Endothelial cell of umbilical vein (primary cell): ENCODE measurements around the gene CHCHD3.

Source experiments
- CTCF ChIP-seq, 2 donors: IDR thresholded peaks; 1 replicate in 1 of 2; 2 replicates in 1 of 2; pipeline ENCODE4 v1.5.1; 2011; ENCODE audit warnings: low read length in 2 of 2, mild to moderate bottlenecking in 2 of 2, moderate library complexity in 2 of 2, control low read depth in 1 of 2, inconsistent platforms in 1 of 2, low read depth in 1 of 2; ENCODE audit not compliant: insufficient read depth in 1 of 2; ENCODE audit errors: extremely low read depth in 1 of 2
- EZH2 ChIP-seq: IDR thresholded peaks from 2 replicates; pipeline ENCODE4 v1.6.1; 2012; ENCODE audit warnings: borderline replicate concordance, low read depth, mild to moderate bottlenecking, moderate library complexity, low read length, inconsistent platforms; ENCODE audit not compliant: severe bottlenecking
- FOS ChIP-seq: IDR thresholded peaks from 2 replicates; pipeline ENCODE4 v1.6.1; 2011; ENCODE audit warnings: mild to moderate bottlenecking, low read length, moderate library complexity, borderline replicate concordance; ENCODE audit not compliant: insufficient read depth
- GATA2 ChIP-seq: IDR thresholded peaks from 2 replicates; pipeline ENCODE4 v1.7.0; 2011; ENCODE audit warnings: low read depth, mild to moderate bottlenecking, moderate library complexity, mixed read lengths, low read length; ENCODE audit not compliant: insufficient read length, insufficient read depth
- JUN ChIP-seq: IDR thresholded peaks from 2 replicates; pipeline ENCODE4 v1.6.1; 2011; ENCODE audit warnings: borderline replicate concordance, low read depth; ENCODE audit not compliant: insufficient read length, insufficient read depth
- MAX ChIP-seq: IDR thresholded peaks from 2 replicates; pipeline ENCODE4 v1.6.1; 2011; ENCODE audit not compliant: insufficient read depth, insufficient read length
- POLR2A ChIP-seq: IDR thresholded peaks from 2 replicates; pipeline ENCODE4 v1.6.1; 2012; ENCODE audit warnings: low read depth, mild to moderate bottlenecking, control low read depth, low read length
- POLR2AphosphoS5 ChIP-seq: IDR thresholded peaks from 2 replicates; pipeline ENCODE4 v1.6.1; 2012; ENCODE audit warnings: low read depth, mild to moderate bottlenecking, control low read depth, low read length, moderate library complexity; ENCODE audit not compliant: insufficient read depth

GRCh38 chr7:132784406-132784805 lies 297.5 kb downstream of the CHCHD3 start:
- TF ChIP-seq POLR2A (no peak), CTCF (IDR thresholded peaks at IDR 0.05; ENCODE audit: extremely low read depth in 1 of 2, insufficient read depth in 1 of 2, low read depth in 1 of 2, low read length in 2 of 2) (no peak), EZH2 (no peak), FOS (no peak), JUN (no peak), MAX (no peak), POLR2AphosphoS5 (no peak), GATA2 (no peak)
